DOHH2 (cell line): ENCODE data around the gene QSOX2.

Source experiments
- EZH2phosphoT487 ChIP-seq: fragments of 200-600 bp; sonication (generic); IDR thresholded peaks from 2 replicates; pipeline ENCODE4 v1.6.1; 2017; ENCODE audit warnings: borderline replicate concordance, mild to moderate bottlenecking, antibody characterized with exemption, low read length, moderate library complexity, mixed read lengths
- TF ChIP-seq, protein P1 (sequence below): fragments of 200-600 bp; sonication (generic); IDR thresholded peaks from one replicate; pipeline ENCODE4 v1.5.1; 2014; ENCODE audit warnings: antibody characterized with exemption, mild to moderate bottlenecking, low read depth, low read length; ENCODE audit not compliant: poor library complexity, severe bottlenecking

- TF ChIP-seq, protein P1, sequence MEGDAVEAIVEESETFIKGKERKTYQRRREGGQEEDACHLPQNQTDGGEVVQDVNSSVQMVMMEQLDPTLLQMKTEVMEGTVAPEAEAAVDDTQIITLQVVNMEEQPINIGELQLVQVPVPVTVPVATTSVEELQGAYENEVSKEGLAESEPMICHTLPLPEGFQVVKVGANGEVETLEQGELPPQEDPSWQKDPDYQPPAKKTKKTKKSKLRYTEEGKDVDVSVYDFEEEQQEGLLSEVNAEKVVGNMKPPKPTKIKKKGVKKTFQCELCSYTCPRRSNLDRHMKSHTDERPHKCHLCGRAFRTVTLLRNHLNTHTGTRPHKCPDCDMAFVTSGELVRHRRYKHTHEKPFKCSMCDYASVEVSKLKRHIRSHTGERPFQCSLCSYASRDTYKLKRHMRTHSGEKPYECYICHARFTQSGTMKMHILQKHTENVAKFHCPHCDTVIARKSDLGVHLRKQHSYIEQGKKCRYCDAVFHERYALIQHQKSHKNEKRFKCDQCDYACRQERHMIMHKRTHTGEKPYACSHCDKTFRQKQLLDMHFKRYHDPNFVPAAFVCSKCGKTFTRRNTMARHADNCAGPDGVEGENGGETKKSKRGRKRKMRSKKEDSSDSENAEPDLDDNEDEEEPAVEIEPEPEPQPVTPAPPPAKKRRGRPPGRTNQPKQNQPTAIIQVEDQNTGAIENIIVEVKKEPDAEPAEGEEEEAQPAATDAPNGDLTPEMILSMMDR, result no peak
- TF ChIP-seq EZH2phosphoT487, result no peak
Observed at GRCh38 chr9:136253246-136254130, 7.9 kb upstream of the QSOX2 start.
